Activated T-cell treated with anti-CD3 and anti-CD28 coated beads for 24 hours (primary cell): ENCODE results near the gene SGO1.
"Not testable (repeated sequence)": the region's sequence is repeated elsewhere in the genome, so short reads cannot be mapped to it uniquely, and the experiment has no call there.

Source experiments
- DNase-seq: peaks from one replicate; pipeline ENCODE4 v3.0.0-alpha.2; 2020; ENCODE audit warnings: low read depth

The SGO1 gene

GRCh38 chr3:20185679-20186599 is at the start of gene SGO1:
SGO1 (minus strand) TSS chr3:20186206; CDS start chr3:20184027, 2,179 bp downstream.
- DNase-seq = peak; percentile 100

- DNase-seq = no peak
Observed at GRCh38 chr3:20235796-20236195, 49.8 kb upstream of the SGO1 start.

GRCh38 chr3:20232906-20233780 is 47.1 kb upstream of the SGO1 start:
- no peak for DNase-seq

- no peak for DNase-seq
Observed at GRCh38 chr3:20230954-20231353, 44.9 kb upstream of the SGO1 start.

GRCh38 chr3:20225769-20226168 is 39.8 kb upstream of the SGO1 start:
- no peak for DNase-seq

GRCh38 chr3:20222274-20222673 is 36.3 kb upstream of the SGO1 start:
- DNase-seq = no peak

- no peak for DNase-seq
Observed at GRCh38 chr3:20218215-20218614, 32.2 kb upstream of the SGO1 start.

GRCh38 chr3:20215636-20216035 is 29.6 kb upstream of the SGO1 start:
- DNase-seq = no peak

GRCh38 chr3:20213491-20213890 is 27.5 kb upstream of the SGO1 start:
- not testable (repeated sequence) for DNase-seq

- DNase-seq = not testable (repeated sequence)
Observed at GRCh38 chr3:20207945-20208344, 21.9 kb upstream of the SGO1 start.

GRCh38 chr3:20205898-20206297 is 19.9 kb upstream of the SGO1 start:
- DNase-seq = not testable (repeated sequence)

GRCh38 chr3:20201143-20201542 is 15.1 kb upstream of the SGO1 start:
- DNase-seq = no peak

GRCh38 chr3:20197775-20198174 is 11.8 kb upstream of the SGO1 start:
- DNase-seq = no peak

GRCh38 chr3:20194793-20195460 is 8.9 kb upstream of the SGO1 start:
- DNase-seq = no peak

GRCh38 chr3:20190991-20191390 is 5.0 kb upstream of the SGO1 start:
- DNase-seq = no peak

- no peak for DNase-seq
Observed at GRCh38 chr3:20186600-20187004, 596 bp upstream of the SGO1 start.

- peak; percentile 1 for DNase-seq
Observed at GRCh38 chr3:20185331-20185678, 701 bp downstream of the SGO1 start.

- no peak for DNase-seq
Observed at GRCh38 chr3:20182206-20182605, 3.8 kb downstream of the SGO1 start.

GRCh38 chr3:20181276-20181675 is 4.7 kb downstream of the SGO1 start:
- DNase-seq = no peak

GRCh38 chr3:20173844-20174410 is 12.1 kb downstream of the SGO1 start:
- DNase-seq = no peak

GRCh38 chr3:20161714-20162113 is 24.3 kb downstream of the SGO1 start:
- no peak for DNase-seq

GRCh38 chr3:20160230-20160629 is 25.8 kb downstream of the SGO1 start:
- no peak for DNase-seq
